Neural cell (in vitro differentiated cells): Measurements from ENCODE around the gene PLCH1. TPM values are rescaled to one million over a fixed set of nuclear protein-coding genes. Genes with fewer than 3 reads are reported as not detected.

Experiments used
- H2AFZ ChIP-seq: fragments of 200-600, 300-800 bp; sonication (generic), shearing (Covaris generic); 2 replicates; pipeline ENCODE4 v1.6.0; 2014; ENCODE audit warnings: low read depth, mild to moderate bottlenecking, antibody characterized with exemption, low read length, moderate library complexity
- H3F3A ChIP-seq: fragments of 200-600 bp; shearing (Covaris generic); 2 replicates; pipeline ENCODE4 v1.6.1; 2016; ENCODE audit warnings: mild to moderate bottlenecking, moderate library complexity, mixed read lengths, antibody characterized with exemption, low read length; ENCODE audit not compliant: insufficient read depth, poor library complexity, severe bottlenecking
- H3K27ac ChIP-seq: fragments of 200-600, 300-800 bp; sonication (generic), shearing (Covaris generic); 2 replicates; pipeline ENCODE4 v1.5.1; 2014; ENCODE audit warnings: mild to moderate bottlenecking, low read length, moderate library complexity
- H3K27me3 ChIP-seq: fragments of 300-800, 200-600 bp; sonication (generic), shearing (Covaris generic); 2 replicates; pipeline ENCODE4 v1.6.0; 2014; ENCODE audit warnings: mild to moderate bottlenecking, low read depth, low read length, moderate library complexity; ENCODE audit not compliant: insufficient read depth
- H3K36me3 ChIP-seq: fragments of 300-800, 200-600 bp; sonication (generic), shearing (Covaris generic); 2 replicates; pipeline ENCODE4 v1.5.1; 2014; ENCODE audit warnings: mild to moderate bottlenecking, antibody characterized with exemption, low read length, moderate library complexity; ENCODE audit not compliant: insufficient read depth
- H3K4me2 ChIP-seq: fragments of 300-800, 200-600 bp; sonication (generic), shearing (Covaris generic); 2 replicates; pipeline ENCODE4 v1.6.0; 2014; ENCODE audit warnings: mild to moderate bottlenecking, low read length
- H3K4me3 ChIP-seq: fragments of 300-800, 200-600 bp; sonication (generic), shearing (Covaris generic); 2 replicates; pipeline ENCODE4 v1.5.1; 2014; ENCODE audit warnings: mild to moderate bottlenecking, low read length, moderate library complexity
- H3K79me2 ChIP-seq: fragments of 200-600 bp; shearing (Covaris generic); replicated peaks from 2 replicates; pipeline ENCODE4 v1.6.0; 2014; ENCODE audit warnings: mild to moderate bottlenecking, low read length, moderate library complexity; ENCODE audit not compliant: insufficient read depth
- H3K9ac ChIP-seq: fragments of 300-800, 200-600 bp; sonication (generic), shearing (Covaris generic); 2 replicates; pipeline ENCODE4 v1.6.1; 2016; ENCODE audit warnings: mild to moderate bottlenecking, low read length, mixed read lengths
- H3K9me2 ChIP-seq: fragments of 200-600 bp; shearing (Covaris generic); 2 replicates; pipeline ENCODE4 v1.6.1; 2016; ENCODE audit warnings: mild to moderate bottlenecking, low read length, mixed read lengths; ENCODE audit not compliant: insufficient read depth
- H3K9me3 ChIP-seq: fragments of 200-600, 300-800 bp; sonication (generic), shearing (Covaris generic); 2 replicates; pipeline ENCODE4 v1.6.1; 2016; ENCODE audit warnings: mild to moderate bottlenecking, mixed run types, low read length, moderate library complexity, mixed read lengths
- H4K20me1 ChIP-seq: fragments of 200-600 bp; shearing (Covaris generic); 2 replicates; pipeline ENCODE4 v1.6.1; 2016; ENCODE audit warnings: mild to moderate bottlenecking, mixed run types; ENCODE audit not compliant: insufficient read depth
- EP300 ChIP-seq: fragments of 450-650 bp; conservative IDR thresholded peaks from 2 replicates; pipeline ENCODE4 v1.6.1; 2014; ENCODE audit warnings: antibody characterized with exemption, mild to moderate bottlenecking, moderate library complexity; ENCODE audit not compliant: poor library complexity, severe bottlenecking
- EZH2 ChIP-seq: fragments of 200-600, 300-800 bp; shearing (Covaris generic), sonication (generic); IDR thresholded peaks from 2 replicates; pipeline ENCODE4 v1.6.1; 2014; ENCODE audit warnings: antibody characterized with exemption, low read length, borderline replicate concordance, mild to moderate bottlenecking; ENCODE audit not compliant: insufficient read depth, poor library complexity, severe bottlenecking
- MXI1 ChIP-seq: fragments of 450-650 bp; conservative IDR thresholded peaks from 2 replicates; pipeline ENCODE4 v1.6.1; 2014; ENCODE audit warnings: antibody characterized with exemption, mild to moderate bottlenecking; ENCODE audit not compliant: poor library complexity, severe bottlenecking
- POLR2AphosphoS5 ChIP-seq: IDR thresholded peaks from 2 replicates; pipeline ENCODE4 v1.6.1; 2012
- RAD21 ChIP-seq: fragments of 450-650 bp; conservative IDR thresholded peaks from 2 replicates; pipeline ENCODE4 v1.6.1; 2014; ENCODE audit warnings: antibody characterized with exemption, mild to moderate bottlenecking, moderate library complexity
- SMC3 ChIP-seq: fragments of 450-650 bp; conservative IDR thresholded peaks from 2 replicates; pipeline ENCODE4 v1.6.1; 2014; ENCODE audit warnings: antibody characterized with exemption, mild to moderate bottlenecking, moderate library complexity; ENCODE audit not compliant: poor library complexity
- TAF1 ChIP-seq: IDR thresholded peaks from 2 replicates; pipeline ENCODE4 v1.6.1; 2012; ENCODE audit warnings: low read depth
- polyA plus RNA-seq: library from polyadenylated mRNA; depleted of rRNA; stranded (reverse); fragments of >200 nt; gene quantifications from 2 replicates; pipeline ENCODE4 v1.2.3, GENCODE V29; 2014
- TF ChIP-seq, protein P1 (sequence below): IDR thresholded peaks from 2 replicates; pipeline ENCODE4 v1.6.1; 2012; ENCODE audit warnings: borderline replicate concordance
- TF ChIP-seq, protein P2 (sequence below): fragments of 450-650 bp; IDR thresholded peaks from 2 replicates; pipeline ENCODE4 v1.5.1; 2014; ENCODE audit warnings: antibody characterized with exemption, mild to moderate bottlenecking, moderate library complexity; ENCODE audit not compliant: poor library complexity, severe bottlenecking

PLCH1 gene
- polyA plus RNA-seq, 1 donor from 2014 or later: 13.5 TPM

DNA sequence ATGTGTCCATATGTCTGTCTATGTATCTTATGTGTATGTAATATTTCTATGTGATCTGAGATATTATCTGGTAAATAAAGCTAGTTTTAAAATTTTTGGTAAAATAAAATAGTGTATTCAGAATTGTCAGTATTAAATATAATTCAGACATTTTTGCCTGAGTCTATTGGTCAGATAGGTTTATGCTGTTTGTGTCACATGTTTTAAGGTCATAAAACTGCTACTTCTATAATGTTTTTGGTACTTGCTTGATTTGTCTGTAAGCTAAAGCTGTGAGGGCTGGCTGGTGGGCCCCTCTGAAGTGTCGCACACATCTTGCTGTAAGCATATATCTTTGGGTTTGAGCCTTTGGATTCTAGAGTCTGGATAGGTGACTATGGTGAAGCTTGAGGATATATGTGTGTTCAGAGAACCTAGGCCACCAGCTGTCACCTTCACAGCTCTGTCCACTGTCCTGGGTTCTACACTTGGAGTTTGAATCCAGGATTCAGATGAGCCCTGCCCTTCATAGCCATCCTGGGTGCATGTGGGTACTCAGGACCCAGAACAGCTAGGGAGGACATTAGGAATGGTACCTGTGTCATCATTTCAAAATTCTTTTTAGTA is 379.6 kb downstream of the PLCH1 start:
- no peak overlapping the region for H3K9ac ChIP-seq

DNA sequence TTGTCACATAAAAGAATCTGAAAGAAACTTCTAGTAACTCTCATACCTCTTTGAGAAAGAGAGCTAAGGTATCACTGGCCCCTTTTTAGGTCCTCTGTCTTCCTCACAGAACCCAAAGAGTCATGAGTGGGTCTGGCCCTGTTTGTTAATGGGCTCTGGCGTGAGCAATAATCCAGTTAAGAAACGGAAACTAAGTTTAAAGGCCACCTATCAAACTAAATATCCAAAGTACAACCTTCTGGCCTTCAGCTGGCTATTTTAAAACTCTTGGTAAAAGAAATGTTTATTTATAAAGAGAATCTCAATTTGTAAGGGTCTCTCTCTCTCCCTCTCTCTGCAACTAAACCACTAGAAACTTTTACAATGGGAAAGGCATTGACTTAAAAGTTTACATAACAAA is 380.4 kb downstream of the PLCH1 start:
- Histone ChIP-seq H3K4me2 (no peak overlapping the region), H3K9ac (no peak overlapping the region), H3K9me3 (no peaks in the 10 kb centered on the region), H3F3A (no peaks in the 10 kb centered on the region), H3K4me3 (no peak overlapping the region), H3K27ac (no peak overlapping the region), H3K79me2 (no peaks in the 10 kb centered on the region), H4K20me1 (no peaks in the 10 kb centered on the region), H3K9me2 (no peaks in the 10 kb centered on the region), H2AFZ (no peak overlapping the region), H3K27me3 (no peaks in the 10 kb centered on the region), H3K36me3 (no peaks in the 10 kb centered on the region)
- TF ChIP-seq, protein P1, sequence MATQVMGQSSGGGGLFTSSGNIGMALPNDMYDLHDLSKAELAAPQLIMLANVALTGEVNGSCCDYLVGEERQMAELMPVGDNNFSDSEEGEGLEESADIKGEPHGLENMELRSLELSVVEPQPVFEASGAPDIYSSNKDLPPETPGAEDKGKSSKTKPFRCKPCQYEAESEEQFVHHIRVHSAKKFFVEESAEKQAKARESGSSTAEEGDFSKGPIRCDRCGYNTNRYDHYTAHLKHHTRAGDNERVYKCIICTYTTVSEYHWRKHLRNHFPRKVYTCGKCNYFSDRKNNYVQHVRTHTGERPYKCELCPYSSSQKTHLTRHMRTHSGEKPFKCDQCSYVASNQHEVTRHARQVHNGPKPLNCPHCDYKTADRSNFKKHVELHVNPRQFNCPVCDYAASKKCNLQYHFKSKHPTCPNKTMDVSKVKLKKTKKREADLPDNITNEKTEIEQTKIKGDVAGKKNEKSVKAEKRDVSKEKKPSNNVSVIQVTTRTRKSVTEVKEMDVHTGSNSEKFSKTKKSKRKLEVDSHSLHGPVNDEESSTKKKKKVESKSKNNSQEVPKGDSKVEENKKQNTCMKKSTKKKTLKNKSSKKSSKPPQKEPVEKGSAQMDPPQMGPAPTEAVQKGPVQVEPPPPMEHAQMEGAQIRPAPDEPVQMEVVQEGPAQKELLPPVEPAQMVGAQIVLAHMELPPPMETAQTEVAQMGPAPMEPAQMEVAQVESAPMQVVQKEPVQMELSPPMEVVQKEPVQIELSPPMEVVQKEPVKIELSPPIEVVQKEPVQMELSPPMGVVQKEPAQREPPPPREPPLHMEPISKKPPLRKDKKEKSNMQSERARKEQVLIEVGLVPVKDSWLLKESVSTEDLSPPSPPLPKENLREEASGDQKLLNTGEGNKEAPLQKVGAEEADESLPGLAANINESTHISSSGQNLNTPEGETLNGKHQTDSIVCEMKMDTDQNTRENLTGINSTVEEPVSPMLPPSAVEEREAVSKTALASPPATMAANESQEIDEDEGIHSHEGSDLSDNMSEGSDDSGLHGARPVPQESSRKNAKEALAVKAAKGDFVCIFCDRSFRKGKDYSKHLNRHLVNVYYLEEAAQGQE: no peak
- TF ChIP-seq SMC3 (no peak), EZH2 (no peak), RAD21 (no peak), MXI1 (no peak), TAF1 (no peak), POLR2AphosphoS5 (no peak), EP300 (no peak)
- TF ChIP-seq, protein P2, sequence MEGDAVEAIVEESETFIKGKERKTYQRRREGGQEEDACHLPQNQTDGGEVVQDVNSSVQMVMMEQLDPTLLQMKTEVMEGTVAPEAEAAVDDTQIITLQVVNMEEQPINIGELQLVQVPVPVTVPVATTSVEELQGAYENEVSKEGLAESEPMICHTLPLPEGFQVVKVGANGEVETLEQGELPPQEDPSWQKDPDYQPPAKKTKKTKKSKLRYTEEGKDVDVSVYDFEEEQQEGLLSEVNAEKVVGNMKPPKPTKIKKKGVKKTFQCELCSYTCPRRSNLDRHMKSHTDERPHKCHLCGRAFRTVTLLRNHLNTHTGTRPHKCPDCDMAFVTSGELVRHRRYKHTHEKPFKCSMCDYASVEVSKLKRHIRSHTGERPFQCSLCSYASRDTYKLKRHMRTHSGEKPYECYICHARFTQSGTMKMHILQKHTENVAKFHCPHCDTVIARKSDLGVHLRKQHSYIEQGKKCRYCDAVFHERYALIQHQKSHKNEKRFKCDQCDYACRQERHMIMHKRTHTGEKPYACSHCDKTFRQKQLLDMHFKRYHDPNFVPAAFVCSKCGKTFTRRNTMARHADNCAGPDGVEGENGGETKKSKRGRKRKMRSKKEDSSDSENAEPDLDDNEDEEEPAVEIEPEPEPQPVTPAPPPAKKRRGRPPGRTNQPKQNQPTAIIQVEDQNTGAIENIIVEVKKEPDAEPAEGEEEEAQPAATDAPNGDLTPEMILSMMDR: no peak

More for the DNA sequence above, 379.6 kb downstream of the PLCH1 start:
- Histone ChIP-seq H4K20me1 (no peaks in the 10 kb centered on the region), H3K36me3 (no peaks in the 10 kb centered on the region), H3K4me2 (no peak overlapping the region), H3K9me3 (no peaks in the 10 kb centered on the region), H3K79me2 (no peaks in the 10 kb centered on the region), H3F3A (no peaks in the 10 kb centered on the region), H3K9me2 (no peaks in the 10 kb centered on the region), H3K4me3 (no peak overlapping the region), H3K27me3 (no peaks in the 10 kb centered on the region), H3K27ac (no peak overlapping the region), H2AFZ (no peak overlapping the region)
- TF ChIP-seq EP300: no peak
- no peak for TF ChIP-seq POLR2AphosphoS5
- TF ChIP-seq RAD21: no peak
- TF ChIP-seq, protein P1: no peak
- no peak for TF ChIP-seq MXI1
- TF ChIP-seq TAF1: no peak
- TF ChIP-seq SMC3: no peak
- TF ChIP-seq, protein P2: no peak
- no peak for TF ChIP-seq EZH2
